OCI-LY1 (cell line): ENCODE measurements around the gene NSD2.

Source experiments
- EZH2 ChIP-seq: fragments of 200-600 bp; sonication (generic), shearing (Covaris generic); IDR thresholded peaks from 2 replicates; pipeline ENCODE4 v1.8.0; 2017; ENCODE audit warnings: borderline replicate concordance, mixed run types, mild to moderate bottlenecking, antibody characterized with exemption, low read length, moderate library complexity, mixed read lengths
- TF ChIP-seq, protein P1 (sequence below): fragments of 200-600 bp; sonication (generic), shearing (Covaris generic); IDR thresholded peaks from 2 replicates; pipeline ENCODE4 v1.5.1; 2017; ENCODE audit warnings: mild to moderate bottlenecking, antibody characterized with exemption, low read length, moderate library complexity, mixed read lengths

- TF ChIP-seq, protein P1, sequence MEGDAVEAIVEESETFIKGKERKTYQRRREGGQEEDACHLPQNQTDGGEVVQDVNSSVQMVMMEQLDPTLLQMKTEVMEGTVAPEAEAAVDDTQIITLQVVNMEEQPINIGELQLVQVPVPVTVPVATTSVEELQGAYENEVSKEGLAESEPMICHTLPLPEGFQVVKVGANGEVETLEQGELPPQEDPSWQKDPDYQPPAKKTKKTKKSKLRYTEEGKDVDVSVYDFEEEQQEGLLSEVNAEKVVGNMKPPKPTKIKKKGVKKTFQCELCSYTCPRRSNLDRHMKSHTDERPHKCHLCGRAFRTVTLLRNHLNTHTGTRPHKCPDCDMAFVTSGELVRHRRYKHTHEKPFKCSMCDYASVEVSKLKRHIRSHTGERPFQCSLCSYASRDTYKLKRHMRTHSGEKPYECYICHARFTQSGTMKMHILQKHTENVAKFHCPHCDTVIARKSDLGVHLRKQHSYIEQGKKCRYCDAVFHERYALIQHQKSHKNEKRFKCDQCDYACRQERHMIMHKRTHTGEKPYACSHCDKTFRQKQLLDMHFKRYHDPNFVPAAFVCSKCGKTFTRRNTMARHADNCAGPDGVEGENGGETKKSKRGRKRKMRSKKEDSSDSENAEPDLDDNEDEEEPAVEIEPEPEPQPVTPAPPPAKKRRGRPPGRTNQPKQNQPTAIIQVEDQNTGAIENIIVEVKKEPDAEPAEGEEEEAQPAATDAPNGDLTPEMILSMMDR = no peak
- TF ChIP-seq EZH2 = no peak
Measured at GRCh38 chr4:1843852-1844251, 27.3 kb upstream of the NSD2 start.
